GM12873 (cell line): Measurements from ENCODE around the gene CEP70.

Experiments used
- TF ChIP-seq, protein P1 (sequence below): IDR thresholded peaks from 2 replicates; pipeline ENCODE4 v1.5.1; 2012; ENCODE audit warnings: low read depth, mild to moderate bottlenecking, moderate library complexity, low read length, control low read depth; ENCODE audit not compliant: insufficient read depth; ENCODE audit errors: missing control alignments

Gene CEP70

GRCh38 chr3:138624518-138624917 is 30.5 kb upstream of the CEP70 start:
- TF ChIP-seq, protein P1, sequence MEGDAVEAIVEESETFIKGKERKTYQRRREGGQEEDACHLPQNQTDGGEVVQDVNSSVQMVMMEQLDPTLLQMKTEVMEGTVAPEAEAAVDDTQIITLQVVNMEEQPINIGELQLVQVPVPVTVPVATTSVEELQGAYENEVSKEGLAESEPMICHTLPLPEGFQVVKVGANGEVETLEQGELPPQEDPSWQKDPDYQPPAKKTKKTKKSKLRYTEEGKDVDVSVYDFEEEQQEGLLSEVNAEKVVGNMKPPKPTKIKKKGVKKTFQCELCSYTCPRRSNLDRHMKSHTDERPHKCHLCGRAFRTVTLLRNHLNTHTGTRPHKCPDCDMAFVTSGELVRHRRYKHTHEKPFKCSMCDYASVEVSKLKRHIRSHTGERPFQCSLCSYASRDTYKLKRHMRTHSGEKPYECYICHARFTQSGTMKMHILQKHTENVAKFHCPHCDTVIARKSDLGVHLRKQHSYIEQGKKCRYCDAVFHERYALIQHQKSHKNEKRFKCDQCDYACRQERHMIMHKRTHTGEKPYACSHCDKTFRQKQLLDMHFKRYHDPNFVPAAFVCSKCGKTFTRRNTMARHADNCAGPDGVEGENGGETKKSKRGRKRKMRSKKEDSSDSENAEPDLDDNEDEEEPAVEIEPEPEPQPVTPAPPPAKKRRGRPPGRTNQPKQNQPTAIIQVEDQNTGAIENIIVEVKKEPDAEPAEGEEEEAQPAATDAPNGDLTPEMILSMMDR: no peak

DNA sequence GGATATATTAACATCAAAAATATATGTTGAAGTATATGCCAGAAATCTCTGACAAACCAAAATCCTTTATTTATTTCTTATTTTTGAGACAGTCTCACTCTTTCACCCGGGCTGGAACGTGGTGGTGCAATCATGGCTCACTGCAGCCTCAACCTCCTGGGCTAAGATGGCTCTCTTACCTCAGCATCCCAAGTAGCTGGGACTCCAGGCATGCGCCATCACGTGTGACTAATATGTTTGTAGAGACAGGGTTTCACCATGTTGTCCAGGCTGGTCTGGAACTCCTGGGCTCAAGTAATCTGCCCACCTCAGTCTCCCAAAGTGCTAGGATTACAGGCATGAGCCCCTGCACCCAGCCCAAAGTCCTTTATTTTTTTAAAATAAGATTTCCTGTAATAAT is 26.4 kb upstream of the CEP70 start:
- TF ChIP-seq, protein P1: no peak

DNA sequence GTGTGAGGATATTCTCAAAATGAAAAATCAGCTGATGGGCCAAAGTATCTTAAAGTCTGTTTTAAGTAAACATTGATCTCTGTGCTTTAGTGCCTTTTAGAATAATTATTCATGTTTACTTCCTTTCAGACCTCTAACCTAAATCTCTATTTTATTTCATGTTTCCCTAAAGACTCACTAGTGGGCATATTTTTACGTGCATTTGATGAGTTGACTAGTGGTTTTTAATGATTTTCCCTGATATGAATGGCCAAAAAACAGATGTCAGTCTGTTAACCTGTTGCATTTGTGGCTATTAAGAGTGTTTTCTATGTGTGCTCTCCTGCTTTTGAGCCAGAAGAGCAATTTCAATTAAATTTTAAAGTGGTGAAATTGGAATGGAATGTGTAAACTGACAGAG is 21.4 kb upstream of the CEP70 start:
- TF ChIP-seq, protein P1: no peak

- TF ChIP-seq, protein P1: no peak
Observed at GRCh38 chr3:138609898-138610266, 15.8 kb upstream of the CEP70 start.

DNA sequence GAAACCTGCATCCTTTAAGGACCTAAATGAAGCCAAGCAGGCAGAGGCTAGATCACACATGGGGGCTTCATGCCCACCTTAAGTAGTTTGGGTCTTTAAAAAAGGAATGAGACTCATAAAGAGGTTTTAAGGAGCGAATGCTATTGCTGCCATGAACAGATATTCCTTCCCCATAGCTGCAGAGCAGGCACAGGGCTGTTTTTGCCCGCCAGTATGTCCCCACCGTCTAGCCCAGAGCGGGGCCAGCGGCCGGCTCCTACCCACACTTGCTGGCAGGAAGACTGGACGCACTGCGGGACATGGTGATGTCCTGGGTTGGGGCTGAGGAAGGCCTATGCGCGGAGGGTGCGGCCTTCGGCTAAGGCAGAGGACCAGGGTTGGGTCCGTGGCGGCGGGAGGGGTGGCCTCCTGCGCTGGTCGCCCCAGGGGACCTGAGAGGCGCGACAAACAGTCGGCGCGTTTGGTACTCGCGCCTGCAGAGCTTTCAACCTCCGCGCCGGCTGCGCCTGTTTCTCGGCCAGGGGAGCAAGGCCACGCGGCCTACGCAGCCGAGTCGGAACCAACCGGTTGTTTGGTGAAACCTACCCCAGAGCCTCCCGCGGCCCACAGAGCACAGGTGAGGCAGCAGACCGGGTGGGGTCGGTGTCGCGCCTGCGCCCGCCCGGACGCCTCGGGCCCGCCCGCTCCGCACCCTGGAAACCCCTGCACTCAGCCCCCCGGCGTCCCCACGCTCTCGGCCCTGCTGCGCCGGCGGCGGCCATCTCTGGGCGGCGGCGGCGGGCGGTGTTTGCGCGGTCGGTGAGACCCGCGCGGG is 14.5 kb upstream of the CEP70 start, which contains the start of gene FAIM:
TSS of gene FAIM (plus strand) at position 450 of the 814 bp plus-strand sequence. CDS start 10,956 bp downstream, outside the sequence.
- TF ChIP-seq, protein P1: no peak

GRCh38 chr3:138600100-138600745 is 6.2 kb upstream of the CEP70 start:
- TF ChIP-seq, protein P1: no peak

GRCh38 chr3:138598534-138598933 is 4.5 kb upstream of the CEP70 start:
- TF ChIP-seq, protein P1: no peak
